Measurements from ENCODE around the gene GPR68.

- TF ChIP-seq CTCF (IDR thresholded peaks at IDR 0.05) (no peak), EP300 (IDR thresholded peaks at IDR 0.05) (no peak)
These were observed 14.4 kb upstream of the GPR68 start for GRCh38 chr14:91258876-91259275.
